ENCODE results near the gene NTRK3. TPM values are rescaled to one million over a fixed set of nuclear protein-coding genes. Genes with fewer than 3 reads are reported as not detected.

Gene NTRK3
- total RNA-seq, 2 donors from 2014 or later: 0.66 to 5.2 TPM

DNA sequence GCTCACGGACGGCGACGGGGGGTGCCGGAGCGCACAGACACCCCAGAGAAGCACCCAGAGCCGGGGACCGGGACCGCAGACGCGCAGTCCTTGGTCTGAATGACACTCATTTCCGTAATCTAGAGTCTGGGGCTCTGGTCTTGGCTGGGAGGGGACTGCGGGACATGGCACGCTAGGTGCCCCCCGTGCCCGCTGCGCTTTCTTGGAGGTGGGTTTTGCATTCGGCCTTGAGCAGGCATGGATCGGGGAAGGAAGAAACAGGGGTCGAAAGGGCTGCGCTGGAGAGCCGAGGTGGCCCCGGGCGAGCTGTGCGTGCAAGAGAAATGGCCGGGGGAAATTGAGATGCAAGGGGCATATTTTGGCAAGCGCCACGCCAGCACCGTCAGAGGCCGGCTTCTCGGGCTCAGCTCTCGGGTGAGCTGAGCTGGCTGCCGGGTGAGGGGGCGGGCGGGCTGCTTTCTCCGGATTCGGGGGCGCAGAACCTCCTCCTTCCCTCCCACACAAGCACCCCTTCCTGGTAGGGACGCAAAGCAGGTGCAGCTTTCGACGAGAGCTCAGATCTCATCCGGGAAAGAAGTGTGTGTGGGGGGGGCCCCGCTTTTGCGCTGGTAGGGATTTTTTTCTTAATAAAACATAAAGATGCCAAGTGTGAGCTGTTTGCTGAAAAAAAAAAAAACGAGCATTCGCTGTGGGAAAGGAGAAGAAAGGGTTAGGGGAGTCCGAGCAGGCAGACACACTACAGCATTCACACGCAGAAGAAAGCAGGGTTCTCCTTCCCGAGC lies 963 bp upstream of the NTRK3 start:
- no peak for DNase-seq
- Histone ChIP-seq H3K4me1 (peaks cover 22% of the 10 kb centered on the region), H3K36me3 (replicated peaks in 1 of 2; ENCODE audit: insufficient read depth in 1 of 2, low read depth in 2 of 2) (no peaks in the 10 kb centered on the region), H3K27me3 (peaks cover 0 to 36% of the 10 kb centered on the region in 2 donors), H3K9me3 (no peaks in the 10 kb centered on the region), H3K27ac (no peak overlapping the region), H3K4me3 (no peak overlapping the region)
- no peak for ATAC-seq
- TF ChIP-seq POLR2A (IDR thresholded peaks at IDR 0.05): no peak
- TF ChIP-seq, protein P1, sequence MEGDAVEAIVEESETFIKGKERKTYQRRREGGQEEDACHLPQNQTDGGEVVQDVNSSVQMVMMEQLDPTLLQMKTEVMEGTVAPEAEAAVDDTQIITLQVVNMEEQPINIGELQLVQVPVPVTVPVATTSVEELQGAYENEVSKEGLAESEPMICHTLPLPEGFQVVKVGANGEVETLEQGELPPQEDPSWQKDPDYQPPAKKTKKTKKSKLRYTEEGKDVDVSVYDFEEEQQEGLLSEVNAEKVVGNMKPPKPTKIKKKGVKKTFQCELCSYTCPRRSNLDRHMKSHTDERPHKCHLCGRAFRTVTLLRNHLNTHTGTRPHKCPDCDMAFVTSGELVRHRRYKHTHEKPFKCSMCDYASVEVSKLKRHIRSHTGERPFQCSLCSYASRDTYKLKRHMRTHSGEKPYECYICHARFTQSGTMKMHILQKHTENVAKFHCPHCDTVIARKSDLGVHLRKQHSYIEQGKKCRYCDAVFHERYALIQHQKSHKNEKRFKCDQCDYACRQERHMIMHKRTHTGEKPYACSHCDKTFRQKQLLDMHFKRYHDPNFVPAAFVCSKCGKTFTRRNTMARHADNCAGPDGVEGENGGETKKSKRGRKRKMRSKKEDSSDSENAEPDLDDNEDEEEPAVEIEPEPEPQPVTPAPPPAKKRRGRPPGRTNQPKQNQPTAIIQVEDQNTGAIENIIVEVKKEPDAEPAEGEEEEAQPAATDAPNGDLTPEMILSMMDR (IDR thresholded peaks at IDR 0.05): no peak
- intact Hi-C loops (cut with DNase I): no loop called here
- WGBS, 2 donors: 1 to 3% methylated on average over 35 to 49 of the region's 49 CpGs

- 1 to 2% methylated on average over 16 to 58 of the region's 58 CpGs for WGBS, 2 donors
- ATAC-seq: no peak
- intact Hi-C loops (cut with DNase I): no loop called here
Measured at GRCh38 chr15:88255484-88256278, 858 bp downstream of the NTRK3 start.

DNA sequence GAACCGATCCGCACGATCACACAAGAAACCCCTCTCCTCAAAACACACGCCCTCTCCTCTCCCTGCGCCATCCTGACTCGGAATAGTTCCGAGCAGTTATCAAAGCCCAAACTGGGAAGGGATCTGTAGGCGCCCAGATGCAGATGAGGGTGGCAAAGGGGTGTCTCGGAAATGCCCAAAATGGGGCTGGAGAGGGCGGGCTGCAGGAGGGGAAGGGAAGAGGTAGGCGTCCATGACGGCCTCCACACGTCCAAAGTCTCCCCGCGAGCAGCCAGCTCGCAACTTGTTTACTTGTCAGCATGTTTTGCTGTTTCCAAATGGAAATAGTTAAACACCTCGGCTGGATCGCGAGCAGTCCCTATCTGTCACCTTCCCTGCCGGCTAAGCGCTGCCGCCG lies 1.5 kb downstream of the NTRK3 start:
- Histone ChIP-seq H3K36me3 (replicated peaks in 1 of 2; ENCODE audit: insufficient read depth in 1 of 2, low read depth in 2 of 2) (no peaks in the 10 kb centered on the region), H3K4me3 (no peak overlapping the region), H3K4me1 (peaks cover 22% of the 10 kb centered on the region), H3K27me3 (peaks cover 0 to 41% of the 10 kb centered on the region in 2 donors), H3K27ac (no peak overlapping the region), H3K9me3 (no peaks in the 10 kb centered on the region)
- no peak for DNase-seq
- 2 to 5% methylated on average over 19 to 23 of the region's 23 CpGs for WGBS, 2 donors
- intact Hi-C loops (cut with DNase I): no loop called here
- TF ChIP-seq, protein P1 (IDR thresholded peaks at IDR 0.05): no peak
- no peak for TF ChIP-seq POLR2A (IDR thresholded peaks at IDR 0.05)
- ATAC-seq: no peak

More at GRCh38 chr15:88255484-88256278, 858 bp downstream of the NTRK3 start:
- Histone ChIP-seq H3K9me3 (no peaks in the 10 kb centered on the region), H3K27ac (no peak overlapping the region), H3K4me3 (no peak overlapping the region), H3K36me3 (replicated peaks in 1 of 2; ENCODE audit: insufficient read depth in 1 of 2, low read depth in 2 of 2) (no peaks in the 10 kb centered on the region), H3K27me3 (peaks cover 0 to 41% of the 10 kb centered on the region in 2 donors), H3K4me1 (peaks cover 22% of the 10 kb centered on the region)
- TF ChIP-seq, protein P1 (IDR thresholded peaks at IDR 0.05): no peak
- TF ChIP-seq POLR2A (IDR thresholded peaks at IDR 0.05): no peak
- DNase-seq: peak in 2 of 4 donors; percentile 7 to 24

- intact Hi-C loops (cut with DNase I): no loop called here
- DNase-seq (no peak), ATAC-seq (no peak)
- TF ChIP-seq, protein P1 (IDR thresholded peaks at IDR 0.05): no peak
- TF ChIP-seq POLR2A (IDR thresholded peaks at IDR 0.05): no peak
- Histone ChIP-seq H3K4me3 (no peak overlapping the region), H3K27ac (no peak overlapping the region), H3K36me3 (replicated peaks in 1 of 2; ENCODE audit: insufficient read depth in 1 of 2, low read depth in 2 of 2) (no peaks in the 10 kb centered on the region), H3K4me1 (peaks cover 19% of the 10 kb centered on the region), H3K27me3 (peaks cover 0 to 39% of the 10 kb centered on the region in 2 donors), H3K9me3 (no peaks in the 10 kb centered on the region)
- WGBS, 2 donors: 60 to 76% methylated on average over 7 of the region's 7 CpGs
Measured at GRCh38 chr15:88252441-88252840, 4.1 kb downstream of the NTRK3 start.
